LNCAP (cell line): ENCODE data around the gene AMOTL1.

Experiments used
- CTCF ChIP-seq: fragments of 450-650 bp; IDR thresholded peaks from 2 replicates; pipeline ENCODE4 v1.5.1; 2017; ENCODE audit warnings: mild to moderate bottlenecking

The AMOTL1 gene

DNA sequence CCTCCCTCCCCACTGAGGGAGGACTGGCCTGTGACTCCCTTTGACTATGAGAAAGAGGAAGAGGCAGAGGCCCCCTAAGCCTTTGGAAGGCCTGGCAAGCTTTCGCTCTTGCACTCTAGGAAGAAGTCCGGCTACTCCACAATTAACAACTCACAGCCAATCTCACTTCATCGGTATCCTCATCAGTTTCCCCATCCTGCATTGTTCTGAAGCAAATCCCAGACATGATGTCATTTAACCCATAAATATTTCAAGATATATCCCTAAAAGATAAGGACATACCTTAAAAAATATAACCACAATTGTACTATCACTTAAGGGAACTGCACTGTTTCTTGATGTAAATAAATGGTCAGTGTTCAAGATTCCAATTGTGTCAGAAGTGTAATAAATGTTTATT is 142.1 kb downstream of the AMOTL1 start:
- TF ChIP-seq CTCF = no peak

- no peak for TF ChIP-seq CTCF
These were observed 142.6 kb downstream of the AMOTL1 start for GRCh38 chr11:94910779-94911178.

GRCh38 chr11:94912806-94913205 is 144.7 kb downstream of the AMOTL1 start:
- no peak for TF ChIP-seq CTCF

DNA sequence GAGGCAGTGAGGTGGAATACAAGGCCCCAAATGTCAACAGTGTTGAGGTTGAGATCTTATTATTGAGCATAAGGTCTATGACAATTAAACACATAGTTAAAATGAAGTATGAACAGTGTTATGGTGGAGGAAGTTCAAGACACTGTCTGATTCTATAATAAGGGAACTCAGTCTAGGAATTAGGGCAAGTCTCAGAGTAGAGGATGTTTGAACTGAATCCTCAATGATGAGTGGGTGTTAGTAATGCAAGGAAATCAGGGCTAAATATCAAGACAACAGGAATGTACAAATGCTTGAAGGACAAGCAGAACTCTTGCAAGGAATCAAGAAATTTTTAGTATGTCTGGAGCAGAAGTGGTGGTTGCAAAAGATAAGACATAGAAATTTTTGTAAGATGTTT is 152.2 kb downstream of the AMOTL1 start:
- no peak for TF ChIP-seq CTCF

- TF ChIP-seq CTCF = no peak
These were observed 154.3 kb downstream of the AMOTL1 start for GRCh38 chr11:94922321-94923003.

DNA sequence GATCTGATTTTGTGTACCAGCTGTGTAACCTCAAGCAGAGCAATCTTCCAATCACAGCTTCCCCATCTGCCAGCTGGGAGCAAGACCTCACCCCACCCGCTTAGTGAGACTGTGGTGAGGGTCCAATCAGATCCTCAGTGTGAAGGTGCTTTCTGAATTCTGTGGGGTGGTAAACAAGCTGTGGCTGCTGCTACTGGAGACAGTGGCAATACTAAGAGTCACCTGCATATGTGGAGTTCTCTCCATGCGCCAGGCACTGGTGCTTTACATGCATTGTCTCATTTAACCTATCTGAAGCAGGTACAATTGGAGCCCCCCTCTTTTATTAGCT is 154.8 kb downstream of the AMOTL1 start:
- TF ChIP-seq CTCF = no peak

DNA sequence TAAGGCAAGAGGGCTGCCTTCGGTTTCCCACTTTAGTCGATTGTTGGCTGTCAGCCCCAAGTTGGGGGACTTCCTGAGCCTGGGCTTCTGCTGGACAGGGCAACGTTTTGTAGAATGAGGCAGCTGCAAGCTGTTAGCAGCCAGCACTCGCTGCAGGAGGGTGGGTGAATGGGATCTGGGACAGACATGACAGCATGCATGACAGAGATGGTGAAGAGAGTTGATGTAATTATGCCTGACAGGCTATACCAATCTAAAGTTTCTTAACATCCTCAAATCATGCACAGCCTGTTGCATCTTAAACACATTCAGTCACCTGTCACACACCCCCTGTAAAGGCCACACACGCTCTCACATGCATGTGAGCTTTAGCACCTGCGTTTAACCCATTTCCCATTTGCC is 156.0 kb downstream of the AMOTL1 start:
- no peak for TF ChIP-seq CTCF

DNA sequence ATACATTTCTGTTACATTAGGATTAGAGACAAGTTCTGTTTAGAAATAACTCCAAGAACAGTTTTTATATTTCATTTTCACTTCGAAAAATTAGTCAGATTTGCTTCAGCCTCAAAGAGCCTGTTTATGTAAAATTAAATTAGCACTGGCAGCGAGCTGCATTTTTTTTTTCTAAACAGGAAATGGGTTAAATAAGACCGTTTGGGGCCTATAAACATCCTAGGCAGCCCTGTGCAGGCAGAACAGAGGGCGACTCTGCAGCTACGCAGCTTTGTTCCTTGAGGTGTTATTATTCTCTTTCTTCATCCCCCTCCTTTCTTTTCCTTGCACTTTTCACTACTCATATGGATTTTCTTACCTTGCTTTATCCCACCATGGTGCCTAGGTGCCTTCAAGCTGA is 156.5 kb downstream of the AMOTL1 start:
- no peak for TF ChIP-seq CTCF
